Midbrain (tissue), 1 donor: Measurements from ENCODE around the gene FARS2.

Source experiments
- DNase-seq: peaks from one replicate; lab custom pipeline; 2025; lab: John Stamatoyannopoulos, UW

FARS2 gene

GRCh38 chr6:5326022-5326641, 64.8 kb downstream of the FARS2 start:
- DNase-seq, result no peak

GRCh38 chr6:5328800-5329199, 67.5 kb downstream of the FARS2 start:
- no peak for DNase-seq

DNA sequence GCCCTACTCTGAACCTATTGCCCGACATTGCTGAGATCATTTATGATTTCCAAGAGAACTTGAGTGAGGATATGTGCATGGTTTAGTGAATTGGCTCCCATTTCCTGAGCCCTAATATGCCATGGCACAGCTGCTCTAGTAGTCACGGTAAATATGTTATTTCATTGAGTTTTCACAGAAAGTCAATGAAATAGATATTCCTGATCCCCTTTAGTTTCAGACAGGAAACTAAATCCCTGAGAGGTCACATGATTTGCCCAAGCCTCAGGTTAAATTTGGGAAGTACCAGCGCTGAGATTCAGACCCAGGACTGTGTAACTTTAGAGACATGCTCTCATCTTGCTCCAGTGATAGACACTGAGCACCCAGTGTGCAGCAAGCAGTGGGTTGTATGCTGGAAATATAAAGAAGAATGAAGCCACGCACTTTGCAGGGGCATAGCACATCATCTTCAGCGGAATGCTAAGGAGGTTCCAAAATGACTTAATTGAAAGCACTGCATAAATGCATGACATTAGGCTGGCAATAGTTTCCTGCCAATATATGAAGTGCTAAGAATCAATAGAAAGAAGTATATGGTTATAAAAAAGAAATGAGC, 70.6 kb downstream of the FARS2 start:
- no peak for DNase-seq

GRCh38 chr6:5333658-5334057, 72.3 kb downstream of the FARS2 start:
- DNase-seq, result no peak

GRCh38 chr6:5334341-5334740, 73.0 kb downstream of the FARS2 start:
- no peak for DNase-seq

DNA sequence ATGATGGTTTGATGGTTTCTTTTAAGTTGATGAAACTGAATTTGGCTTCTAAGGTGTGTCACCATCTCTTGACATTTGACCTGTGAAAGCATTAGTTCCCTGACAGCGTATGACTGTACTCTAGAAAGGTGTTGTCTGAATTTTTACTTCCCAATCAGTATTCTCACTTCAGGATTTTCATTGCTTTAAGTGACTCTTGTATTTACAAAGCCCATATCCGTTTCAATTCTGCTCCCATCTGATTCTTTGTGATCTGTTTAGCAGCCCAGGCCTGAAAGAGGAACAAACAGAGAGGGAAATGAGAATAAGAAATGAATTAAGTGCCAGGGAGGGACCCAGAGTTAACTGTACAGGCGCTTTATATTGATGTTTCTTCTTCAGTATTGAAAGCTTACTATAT, 73.7 kb downstream of the FARS2 start:
- no peak for DNase-seq

DNA sequence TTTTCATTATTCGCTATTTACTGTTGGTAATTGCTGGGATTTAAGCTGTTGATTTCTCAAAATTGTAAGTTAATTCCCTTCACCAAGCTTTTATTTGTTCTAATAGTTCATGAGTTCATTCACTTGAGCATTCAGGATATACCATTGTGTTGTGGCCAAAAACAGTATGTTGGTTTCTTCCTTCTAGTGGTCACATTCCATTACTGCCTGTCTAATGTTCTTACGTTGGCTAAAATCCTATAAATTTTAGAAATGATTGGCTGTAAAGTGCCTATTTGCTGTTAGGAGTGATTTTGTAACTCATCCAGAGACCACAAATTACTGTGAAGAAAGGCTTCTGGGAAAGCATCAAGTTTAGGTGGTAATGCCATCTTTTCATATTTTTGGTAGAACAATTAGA, 76.3 kb downstream of the FARS2 start:
- DNase-seq, result no peak

DNA sequence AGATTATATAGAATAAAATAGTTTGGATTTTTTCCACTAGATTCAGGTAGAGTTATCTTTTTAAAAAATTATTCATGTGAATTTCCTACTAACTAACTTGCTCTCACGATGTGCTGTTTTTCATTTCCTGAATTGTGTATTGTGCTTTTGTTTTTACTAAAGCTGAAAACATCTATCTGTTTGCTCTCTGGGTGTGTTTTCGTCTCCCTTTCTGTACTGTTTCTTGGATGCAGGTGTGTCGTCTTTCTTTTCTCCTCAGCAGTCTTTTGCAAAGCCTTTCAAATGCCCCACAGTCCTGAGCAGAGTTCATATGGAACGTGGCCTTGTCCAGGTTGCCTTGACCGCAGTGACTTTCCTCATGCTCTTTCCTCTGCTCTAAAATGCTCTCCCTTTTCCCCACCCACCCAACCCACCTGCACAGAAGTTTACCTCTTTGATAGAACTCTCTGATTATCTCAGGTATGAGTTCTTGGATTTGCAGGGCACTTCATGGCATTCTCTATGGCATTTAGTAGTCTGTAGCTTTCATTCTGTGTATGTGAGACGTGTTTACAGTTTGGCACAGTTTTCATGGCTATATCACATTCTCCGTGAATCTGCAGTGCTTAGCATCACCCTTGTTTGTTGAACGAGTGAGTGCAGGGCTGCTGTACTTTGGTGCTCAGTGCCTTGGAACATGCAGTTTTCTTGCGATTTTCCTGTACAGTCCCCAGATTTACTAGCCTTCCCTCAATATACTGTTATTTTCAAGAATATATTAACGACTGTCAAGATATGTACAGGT, 77.1 kb downstream of the FARS2 start:
- no peak for DNase-seq

DNA sequence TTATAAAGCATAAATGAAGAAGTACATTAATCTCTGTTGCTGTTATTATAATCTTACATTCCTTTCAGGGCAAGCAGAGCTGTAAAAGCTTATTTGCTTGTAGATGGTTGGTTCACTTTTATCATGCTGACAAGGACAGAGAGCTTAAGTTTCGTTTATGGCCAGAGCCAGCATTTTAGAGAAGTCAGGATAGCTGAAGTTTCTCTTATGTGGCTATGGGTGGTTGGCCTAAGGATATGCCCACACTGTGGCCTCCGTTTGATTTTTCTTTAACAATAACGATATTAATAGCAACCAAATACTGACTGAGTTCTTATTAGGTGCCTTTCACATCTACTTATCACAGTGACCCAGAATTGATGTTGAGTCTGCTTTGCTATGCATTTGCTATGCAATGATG, 78.5 kb downstream of the FARS2 start:
- no peak for DNase-seq

- no peak for DNase-seq
Observed at GRCh38 chr6:5341845-5342244, 80.5 kb downstream of the FARS2 start.

DNA sequence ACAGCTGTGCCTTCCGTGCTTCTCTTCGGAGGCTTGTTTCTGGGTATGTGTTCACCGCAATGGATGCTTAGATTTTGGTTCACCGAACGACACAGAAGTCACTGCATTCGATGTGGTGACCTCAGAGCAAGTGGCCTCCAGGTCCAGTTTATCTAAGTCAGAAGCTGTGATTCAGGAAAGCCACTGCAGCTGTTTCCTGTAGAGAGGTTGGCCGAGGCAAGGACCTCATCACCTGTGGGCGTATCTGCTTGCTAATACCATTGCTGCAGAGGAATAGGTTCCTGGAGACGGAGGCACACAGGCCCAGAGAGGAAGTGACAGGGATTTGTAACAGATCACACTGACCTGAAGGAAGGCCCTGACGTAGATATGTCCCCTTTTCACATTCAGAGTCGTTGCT, 82.7 kb downstream of the FARS2 start:
- no peak for DNase-seq

GRCh38 chr6:5345324-5345723, 84.0 kb downstream of the FARS2 start:
- DNase-seq, result no peak

DNA sequence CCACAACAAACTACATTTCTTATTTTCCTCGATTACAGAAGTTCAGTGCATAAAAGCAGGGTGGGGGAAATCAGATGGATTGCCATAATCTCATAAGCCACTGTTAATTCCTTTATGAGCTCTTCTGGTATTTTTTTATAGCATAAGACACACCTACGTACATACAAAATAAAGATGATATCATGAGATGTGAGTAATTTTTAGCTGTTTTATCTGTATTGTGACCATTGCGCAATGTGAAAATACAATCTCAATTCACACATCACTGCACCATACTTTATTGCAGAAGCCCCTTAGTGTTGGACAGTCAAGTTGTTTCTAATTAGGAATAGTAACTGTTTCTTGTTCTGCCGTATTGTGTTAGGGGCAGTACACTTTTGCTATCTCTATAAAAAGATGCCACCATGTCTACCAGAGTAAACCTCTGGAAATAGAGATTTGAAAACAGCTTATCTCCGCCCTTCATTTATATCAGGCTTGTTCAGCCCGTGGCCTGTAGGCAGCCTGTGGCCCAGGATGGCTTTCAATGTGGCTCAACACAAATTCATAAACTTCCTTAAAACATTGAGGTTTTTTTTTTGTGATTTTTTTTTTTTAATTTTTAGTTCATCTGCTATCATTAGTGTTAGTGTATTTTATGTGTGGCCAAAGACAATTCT, 90.4 kb downstream of the FARS2 start:
- DNase-seq, result no peak

DNA sequence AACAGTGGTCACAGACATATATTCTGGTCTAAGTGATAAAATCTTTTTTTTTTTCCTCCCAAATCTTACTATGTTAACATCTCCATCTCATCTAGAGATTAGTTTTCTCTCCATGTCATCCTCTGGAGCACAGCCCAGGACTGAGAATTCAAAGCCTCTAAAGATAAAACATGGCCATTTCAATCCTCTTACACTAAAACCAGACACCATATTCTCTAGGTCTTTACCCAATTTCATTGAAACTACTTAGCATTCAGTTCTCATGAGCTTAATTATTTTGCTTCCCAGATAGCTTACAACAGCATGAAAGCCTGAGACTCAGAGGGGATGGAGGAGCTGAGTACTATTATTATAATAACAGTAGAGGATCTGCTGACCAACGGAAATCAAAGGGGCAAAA, 92.7 kb downstream of the FARS2 start:
- DNase-seq, result no peak

DNA sequence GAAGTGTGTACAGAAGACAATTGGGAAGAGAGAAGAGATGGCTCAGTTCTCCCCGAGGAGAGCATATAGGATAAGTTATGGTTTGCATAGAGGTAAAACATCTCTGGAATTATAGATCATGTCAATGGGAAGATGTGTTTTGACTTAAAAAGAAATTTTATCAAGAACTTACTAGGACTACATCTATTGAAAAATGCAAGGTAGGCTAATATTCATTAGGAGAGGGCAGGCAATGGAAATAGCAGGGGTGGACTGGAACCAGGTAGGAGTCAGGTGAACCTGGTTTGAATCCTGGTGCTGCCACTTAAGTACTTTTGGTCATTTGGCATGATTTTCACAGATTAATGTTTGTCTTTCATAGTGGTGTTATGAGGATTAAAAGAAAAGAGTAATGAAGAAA, 96.2 kb downstream of the FARS2 start:
- DNase-seq, result no peak

GRCh38 chr6:5359417-5359816, 98.1 kb downstream of the FARS2 start:
- no peak for DNase-seq

GRCh38 chr6:5361396-5361795, 100.1 kb downstream of the FARS2 start:
- no peak for DNase-seq

GRCh38 chr6:5365436-5366195, 104.3 kb downstream of the FARS2 start:
- no peak for DNase-seq

GRCh38 chr6:5366941-5367340, 105.6 kb downstream of the FARS2 start:
- no peak for DNase-seq

- DNase-seq, result no peak
Observed at GRCh38 chr6:5367510-5367909, 106.2 kb downstream of the FARS2 start.

GRCh38 chr6:5373430-5373829, 112.1 kb downstream of the FARS2 start:
- DNase-seq, result no peak

DNA sequence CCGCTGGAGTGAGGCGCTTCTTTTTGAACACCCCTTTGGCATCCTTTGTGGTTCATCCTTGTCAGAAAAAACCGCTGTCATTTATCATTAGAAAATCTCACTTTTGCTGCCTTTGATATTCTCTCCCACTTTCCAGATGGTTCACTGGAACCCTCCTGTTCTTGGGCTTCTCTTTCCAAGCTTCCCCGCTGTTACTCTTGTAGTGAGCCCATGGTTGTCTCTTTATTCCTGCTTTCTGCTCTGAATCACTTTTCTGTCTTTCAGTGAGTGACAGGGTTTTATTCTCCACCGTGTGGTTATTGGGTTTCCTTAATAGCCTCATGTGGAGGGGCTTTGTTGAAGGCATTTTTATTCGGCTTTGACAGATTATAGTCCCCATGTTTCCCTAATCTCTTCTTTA, 117.0 kb downstream of the FARS2 start:
- DNase-seq, result no peak
